Esophagus squamous epithelium (tissue), 4 donors: Measurements from ENCODE around the gene MYH14.
"Not testable (repeated sequence)": the region's sequence is repeated elsewhere in the genome, so short reads cannot be mapped to it uniquely, and the experiment has no call there.

Experiments
- POLR2A ChIP-seq, 4 donors: fragments of 450-650 bp; IDR thresholded peaks; one replicate each; pipeline ENCODE4 v1.6.1; 2017; ENCODE audit warnings: antibody characterized with exemption in 4 of 4, mild to moderate bottlenecking in 4 of 4, moderate library complexity in 3 of 4
- TF ChIP-seq, protein P1 (sequence below), 6 experiments: fragments of 450-650 bp in 4 of 6; fragments of 200-600 bp in 2 of 6; sonication (generic) in 2 of 6; IDR thresholded peaks; one replicate each; pipeline ENCODE4 v1.5.1; 2016 to 2019; ENCODE audit warnings: antibody characterized with exemption in 6 of 6, mild to moderate bottlenecking in 4 of 6, moderate library complexity in 4 of 6

DNA sequence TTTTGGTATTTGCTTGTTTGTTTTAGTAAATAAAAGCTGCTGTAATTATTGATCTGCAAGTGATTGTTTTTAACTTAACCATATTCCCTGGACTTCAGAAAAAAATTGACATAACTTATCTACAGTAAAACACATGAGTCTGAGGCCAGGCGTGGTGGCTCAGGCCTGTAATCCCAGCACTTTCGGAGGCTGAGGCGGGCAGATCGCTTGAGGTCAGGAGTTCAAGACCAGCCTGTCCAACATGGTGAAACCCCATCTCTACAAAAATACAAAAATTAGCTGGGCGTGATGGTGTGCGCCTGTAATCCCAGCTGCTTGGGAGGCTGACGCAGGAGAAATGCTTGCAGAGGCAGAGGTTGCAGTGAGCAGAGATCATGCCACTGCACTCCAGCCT, 150.1 kb downstream of the MYH14 start:
- TF ChIP-seq, protein P1, sequence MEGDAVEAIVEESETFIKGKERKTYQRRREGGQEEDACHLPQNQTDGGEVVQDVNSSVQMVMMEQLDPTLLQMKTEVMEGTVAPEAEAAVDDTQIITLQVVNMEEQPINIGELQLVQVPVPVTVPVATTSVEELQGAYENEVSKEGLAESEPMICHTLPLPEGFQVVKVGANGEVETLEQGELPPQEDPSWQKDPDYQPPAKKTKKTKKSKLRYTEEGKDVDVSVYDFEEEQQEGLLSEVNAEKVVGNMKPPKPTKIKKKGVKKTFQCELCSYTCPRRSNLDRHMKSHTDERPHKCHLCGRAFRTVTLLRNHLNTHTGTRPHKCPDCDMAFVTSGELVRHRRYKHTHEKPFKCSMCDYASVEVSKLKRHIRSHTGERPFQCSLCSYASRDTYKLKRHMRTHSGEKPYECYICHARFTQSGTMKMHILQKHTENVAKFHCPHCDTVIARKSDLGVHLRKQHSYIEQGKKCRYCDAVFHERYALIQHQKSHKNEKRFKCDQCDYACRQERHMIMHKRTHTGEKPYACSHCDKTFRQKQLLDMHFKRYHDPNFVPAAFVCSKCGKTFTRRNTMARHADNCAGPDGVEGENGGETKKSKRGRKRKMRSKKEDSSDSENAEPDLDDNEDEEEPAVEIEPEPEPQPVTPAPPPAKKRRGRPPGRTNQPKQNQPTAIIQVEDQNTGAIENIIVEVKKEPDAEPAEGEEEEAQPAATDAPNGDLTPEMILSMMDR (IDR thresholded peaks at IDR 0.05), result not testable (repeated sequence)
- TF ChIP-seq POLR2A (IDR thresholded peaks at IDR 0.05), result not testable (repeated sequence)
